Motor neuron (in vitro differentiated cells): Measurements from ENCODE around the gene ST3GAL2. TPM values are rescaled to one million over a fixed set of nuclear protein-coding genes. Genes with fewer than 3 reads are reported as not detected.

Source experiments
- ATAC-seq, 8 experiments: fragments of 200-7000 bp; cut with Tn5 transposase; replicated peaks in 6 of 8; 2 replicates each; pipeline ENCODE4 v1.8.0; 2021; ENCODE audit warnings: mild to moderate bottlenecking in 8 of 8, moderate library complexity in 8 of 8
- H3K27ac ChIP-seq, 2 donors: fragments of 250-450 bp; sonication (Bioruptor Pico); 2 replicates each; pipeline ENCODE4 v1.9.0; 2021; ENCODE audit warnings: antibody characterized with exemption in 2 of 2, mild to moderate bottlenecking in 2 of 2, moderate library complexity in 1 of 2
- H3K4me1 ChIP-seq, 2 donors: fragments of 250-450 bp; sonication (Bioruptor Pico); replicated peaks in 1 of 2; 2 replicates each; pipeline ENCODE4 v1.6.1; 2021; ENCODE audit warnings: antibody characterized with exemption in 2 of 2, mild to moderate bottlenecking in 2 of 2, moderate library complexity in 1 of 2
- H3K4me3 ChIP-seq, 5 donors: fragments of 250-450 bp; sonication (Bioruptor Pico); 2 replicates each; pipeline ENCODE4 v1.9.0; 2021; ENCODE audit warnings: antibody characterized with exemption in 5 of 5, mild to moderate bottlenecking in 5 of 5, moderate library complexity in 4 of 5
- WGBS, 10 experiments: fragments of 450-650 bp; shearing (Covaris generic); methylation state at CpG; one replicate each; pipeline ENCODE4 v1.0.0; 2022; 5-methylcytosine and 5-hydroxymethylcytosine counted together
- in situ Hi-C, 9 experiments: fragments of 400-800 bp; cut with MboI; loops; one replicate each; pipeline ENCODE4 v1.15.0; 2021; ENCODE audit warnings: low sequenced_read_pairs in 9 of 9, low pct_unique_long_range_greater_than_20kb in 2 of 9; ENCODE audit not compliant: unreplicated experiment in 9 of 9
- total RNA-seq, 8 experiments: library from RNA; unstranded; fragments of 300-600 nt; gene quantifications; 2 replicates each; pipeline versions ENCODE4 v1.2.3 to v1.2.4, GENCODE V29; 2022

Gene ST3GAL2
- total RNA-seq, 8 experiments from 2014 or later: 14.2 to 35.6 (median 22.0) TPM

DNA sequence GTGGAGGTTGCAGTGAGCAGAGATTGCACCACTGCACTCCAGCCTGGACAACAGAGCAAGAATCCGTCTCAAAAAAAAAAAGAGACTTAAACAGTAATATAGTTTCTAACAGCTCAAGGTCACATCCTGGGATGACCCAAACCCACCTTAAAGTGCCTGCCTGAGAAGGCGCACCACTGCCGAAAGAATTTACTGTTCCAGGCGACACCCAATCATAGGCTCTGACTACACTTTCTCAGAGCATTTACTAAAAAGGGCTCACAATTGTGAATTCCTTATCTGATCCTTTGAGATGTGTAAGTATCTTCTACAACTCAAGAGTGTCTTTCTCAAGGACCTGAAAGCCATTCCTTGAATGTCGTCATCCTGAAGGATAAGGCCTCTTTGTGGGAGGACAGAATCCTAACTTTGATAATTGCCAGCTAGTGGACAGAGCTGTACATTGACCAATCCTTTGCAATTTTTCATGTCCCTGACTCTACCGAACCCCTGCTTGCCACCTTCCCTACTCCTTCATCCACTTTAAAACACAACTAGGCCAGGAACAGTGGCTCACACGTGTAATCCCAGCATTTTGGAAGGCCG is 2.6 kb upstream of the ST3GAL2 start:
- H3K4me3 ChIP-seq: no peak overlapping the region
- WGBS, 10 experiments: 40 to 100% (median 90%) methylated on average over 1 to 8 of the region's 8 CpGs; no CpG with 5 or more reads in 2 of the 10 experiments
- peaks cover 13 to 21% of the 10 kb centered on the region in 2 donors for H3K4me1 ChIP-seq
- no peak for ATAC-seq
- in situ Hi-C loops: no loop called here
- no peak overlapping the region for H3K27ac ChIP-seq

DNA sequence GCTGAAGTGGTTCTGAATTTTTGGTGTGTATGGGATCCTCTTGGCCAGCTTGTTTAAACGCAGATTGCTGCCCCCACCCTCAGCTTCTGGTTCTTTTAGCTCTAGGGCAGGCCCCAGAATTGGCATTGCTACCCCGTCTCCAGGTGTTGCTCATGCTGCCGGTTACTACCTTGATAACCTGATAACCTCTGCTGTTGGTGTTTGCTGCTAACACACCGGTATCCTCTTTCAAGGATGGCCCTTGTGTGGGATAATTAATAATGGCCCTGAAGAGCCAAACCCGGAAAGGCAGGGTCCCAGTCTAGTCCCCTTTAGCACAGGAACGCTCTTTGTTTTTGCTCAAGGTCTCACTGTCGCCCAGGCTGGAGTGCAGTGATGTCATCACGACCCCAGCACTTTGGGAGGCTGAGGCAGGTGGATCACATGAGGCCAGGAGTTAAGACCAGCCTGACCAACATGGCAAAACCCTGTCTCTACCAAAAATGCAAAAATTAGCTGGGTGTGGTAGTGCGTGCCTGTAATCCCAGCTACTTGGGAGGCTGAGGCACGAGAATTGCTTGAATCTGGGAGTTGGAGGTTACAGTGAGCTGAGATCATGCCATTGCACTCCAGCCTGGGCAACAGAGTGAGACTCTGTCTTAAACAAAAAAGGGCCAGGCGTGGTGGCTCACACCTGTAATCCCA is 1.3 kb upstream of the ST3GAL2 start:
- H3K4me3 ChIP-seq: peak overlapping the region in 1 of 5 donors; percentile 53
- peaks cover 15 to 21% of the 10 kb centered on the region in 2 donors for H3K4me1 ChIP-seq
- 55 to 84% (median 74%) methylated on average over 2 to 9 of the region's 11 CpGs; no CpG with 5 or more reads in 2 of the 10 experiments for WGBS, 10 experiments
- in situ Hi-C loops: no loop called here
- no peak for ATAC-seq
- H3K27ac ChIP-seq: no peak overlapping the region

DNA sequence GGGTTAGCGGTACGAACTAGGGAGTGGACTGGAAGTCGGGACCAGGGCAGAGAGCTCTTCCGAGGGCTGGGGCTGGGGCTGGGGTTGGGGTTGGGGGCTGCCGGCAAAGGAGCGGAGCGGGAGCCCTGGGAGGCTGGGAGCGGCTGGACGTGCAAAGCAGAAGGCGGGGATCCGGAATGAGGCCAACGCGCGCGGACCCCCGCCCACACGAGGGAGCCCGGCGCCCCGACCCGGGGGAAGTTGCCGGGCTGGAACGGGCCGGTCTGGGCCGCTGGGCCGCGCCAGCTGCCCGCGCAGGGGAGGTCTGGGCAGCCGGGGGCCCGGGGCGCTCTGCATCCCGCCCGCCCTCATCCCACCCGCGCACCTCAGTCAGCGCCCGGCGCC is 323 bp downstream of the ST3GAL2 start:
- in situ Hi-C loops: no loop called here
- peak overlapping the region; percentile 44 to 67 for H3K27ac ChIP-seq
- ATAC-seq: peak in 4 of 8 experiments; percentile 58 to 64 (median 62)
- WGBS, 10 experiments: no CpG with 5 or more reads among the region's 39 CpGs
- H3K4me1 ChIP-seq: peaks cover 18 to 21% of the 10 kb centered on the region in 2 donors
- peak overlapping the region; percentile 48 to 97 (median 69) for H3K4me3 ChIP-seq

DNA sequence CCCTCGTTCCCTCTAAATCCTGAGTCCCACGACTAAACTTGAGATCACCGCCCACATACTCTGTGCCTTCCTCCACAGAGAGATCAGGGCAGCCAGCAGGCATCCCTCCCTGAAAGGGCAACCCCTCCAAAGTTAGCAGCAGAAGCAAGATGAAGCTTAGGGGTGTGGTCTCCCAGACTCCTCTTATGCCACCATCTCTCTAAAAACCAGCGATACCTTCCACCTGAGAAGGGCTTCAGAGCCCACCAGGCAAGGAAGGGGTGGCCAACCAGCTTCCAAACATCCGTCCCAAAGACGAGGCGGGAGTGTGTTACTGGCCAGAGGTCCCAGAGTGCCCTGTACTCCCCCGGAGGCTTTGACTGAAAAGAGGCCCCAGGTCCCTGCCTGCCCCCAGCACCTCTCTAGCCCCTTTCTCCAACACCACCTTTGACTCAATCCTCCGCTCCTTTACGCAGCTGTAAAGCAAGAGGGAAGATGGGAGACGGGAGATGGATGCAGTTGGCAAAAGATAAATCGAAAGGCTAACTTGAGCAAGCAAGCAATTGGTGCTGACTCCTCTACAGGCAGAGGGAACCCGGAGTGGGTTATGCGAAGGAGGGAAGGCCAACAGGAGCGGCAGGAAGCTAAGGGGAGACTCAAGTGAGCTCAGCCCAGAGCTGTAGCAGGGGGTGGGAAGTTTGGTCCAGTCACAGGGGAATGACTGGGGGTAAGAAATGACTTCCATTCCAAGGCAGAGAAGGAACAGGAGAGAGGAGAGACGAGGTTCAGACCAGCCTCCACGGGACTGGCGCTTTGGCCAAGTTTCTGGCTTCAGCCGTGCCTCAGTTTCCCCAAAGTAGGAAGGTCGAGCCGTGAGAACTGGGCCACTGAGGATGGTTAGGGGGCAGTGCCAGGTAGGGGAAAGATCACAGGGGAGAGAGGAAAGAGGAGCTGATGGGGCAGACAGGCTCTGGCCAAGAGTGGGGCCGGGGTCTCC is 1.0 kb downstream of the ST3GAL2 start:
- WGBS, 10 experiments: 0 to 30% (median 0%) methylated on average over 1 to 9 of the region's 22 CpGs; no CpG with 5 or more reads in 1 of the 10 experiments
- peaks cover 21 to 25% of the 10 kb centered on the region in 2 donors for H3K4me1 ChIP-seq
- ATAC-seq: peak in 2 of 8 experiments; percentile 2 to 4
- in situ Hi-C loops: no loop called here
- H3K4me3 ChIP-seq: peak overlapping the region; percentile 48 to 97 (median 69)
- no peak overlapping the region for H3K27ac ChIP-seq

DNA sequence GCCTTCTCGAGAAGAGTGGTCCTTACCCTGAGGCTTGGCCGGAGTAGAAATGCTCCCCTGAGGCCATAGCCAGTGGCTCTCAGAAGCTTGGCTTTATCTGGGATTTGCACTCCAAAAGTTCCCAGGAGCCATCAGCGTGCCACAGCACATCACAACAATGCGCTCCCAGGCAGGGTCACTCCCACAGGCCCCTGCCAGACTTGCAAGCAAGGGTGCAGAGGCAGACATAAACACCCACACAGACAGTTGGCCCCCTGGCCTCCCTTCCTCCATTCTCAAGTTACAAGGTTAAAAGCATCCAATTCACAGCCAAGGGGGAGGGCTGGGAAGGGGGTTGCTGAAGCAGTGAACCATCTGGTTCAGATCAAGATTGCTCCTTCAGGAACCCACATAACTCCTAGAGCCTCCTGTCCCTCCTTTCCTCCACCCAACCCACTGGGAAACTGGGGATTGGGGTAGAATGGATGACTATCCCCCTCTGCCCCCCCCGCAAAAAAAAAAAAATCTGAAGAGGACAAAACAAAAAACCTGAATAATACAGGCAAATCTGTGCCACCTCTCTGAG is 1.8 kb downstream of the ST3GAL2 start:
- no peak overlapping the region for H3K27ac ChIP-seq

DNA sequence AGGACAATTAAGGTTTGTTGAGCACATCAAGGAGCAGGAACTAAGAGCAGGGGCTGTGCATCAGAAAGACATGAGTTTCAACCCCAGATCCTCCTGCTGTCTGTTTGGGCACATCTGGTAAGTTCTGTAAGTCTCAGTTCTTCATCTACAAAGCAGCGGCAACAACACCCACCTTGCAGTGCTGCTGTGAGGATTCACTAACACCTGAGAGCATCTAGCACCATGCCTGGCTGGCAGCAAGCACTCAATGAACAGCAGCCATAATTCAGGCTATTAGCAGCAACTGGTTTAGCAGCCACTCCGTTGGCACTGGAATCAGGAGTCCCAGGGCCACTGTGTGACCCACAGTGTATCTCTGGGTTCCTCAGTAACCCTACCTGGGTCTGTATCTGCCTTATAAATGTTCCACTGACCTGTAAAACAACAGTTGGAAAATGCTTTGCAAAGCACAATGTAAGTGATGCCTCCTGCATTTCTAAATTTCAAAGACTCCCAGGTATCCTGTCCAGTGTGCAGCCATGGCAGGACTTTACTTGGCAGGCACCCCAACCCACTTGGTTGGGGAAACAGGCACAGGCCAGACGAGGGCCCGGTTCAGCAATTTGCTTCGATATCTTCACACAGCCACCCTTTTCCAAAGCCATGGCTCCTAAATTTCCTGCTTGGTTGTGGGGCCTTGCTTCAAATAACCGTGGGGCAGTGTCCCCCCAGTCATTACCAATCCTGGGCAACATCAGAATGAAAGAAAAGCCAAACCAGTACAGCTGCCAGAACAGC is 4.2 kb downstream of the ST3GAL2 start:
- in situ Hi-C loops: no loop called here
- no peak overlapping the region for H3K27ac ChIP-seq
- ATAC-seq: no peak
- WGBS, 10 experiments: 83 to 100% (median 100%) methylated on average over 1 to 3 of the region's 6 CpGs; no CpG with 5 or more reads in 3 of the 10 experiments
- no peak overlapping the region for H3K4me3 ChIP-seq
- H3K4me1 ChIP-seq: peaks cover 30 to 46% of the 10 kb centered on the region in 2 donors

More for the DNA sequence above, 1.8 kb downstream of the ST3GAL2 start:
- in situ Hi-C loops: no loop called here
- 0 to 60% (median 20%) methylated on average over 1 to 2 of the region's 5 CpGs; no CpG with 5 or more reads in 7 of the 10 experiments for whole genome bisulfite sequencing, 10 experiments
- H3K4me1 ChIP-seq: peaks cover 26 to 30% of the 10 kb centered on the region in 2 donors
- peak overlapping the region; percentile 48 to 97 (median 69) for H3K4me3 ChIP-seq
- ATAC-seq: peak in 2 of 8 experiments; percentile 1 to 12

DNA sequence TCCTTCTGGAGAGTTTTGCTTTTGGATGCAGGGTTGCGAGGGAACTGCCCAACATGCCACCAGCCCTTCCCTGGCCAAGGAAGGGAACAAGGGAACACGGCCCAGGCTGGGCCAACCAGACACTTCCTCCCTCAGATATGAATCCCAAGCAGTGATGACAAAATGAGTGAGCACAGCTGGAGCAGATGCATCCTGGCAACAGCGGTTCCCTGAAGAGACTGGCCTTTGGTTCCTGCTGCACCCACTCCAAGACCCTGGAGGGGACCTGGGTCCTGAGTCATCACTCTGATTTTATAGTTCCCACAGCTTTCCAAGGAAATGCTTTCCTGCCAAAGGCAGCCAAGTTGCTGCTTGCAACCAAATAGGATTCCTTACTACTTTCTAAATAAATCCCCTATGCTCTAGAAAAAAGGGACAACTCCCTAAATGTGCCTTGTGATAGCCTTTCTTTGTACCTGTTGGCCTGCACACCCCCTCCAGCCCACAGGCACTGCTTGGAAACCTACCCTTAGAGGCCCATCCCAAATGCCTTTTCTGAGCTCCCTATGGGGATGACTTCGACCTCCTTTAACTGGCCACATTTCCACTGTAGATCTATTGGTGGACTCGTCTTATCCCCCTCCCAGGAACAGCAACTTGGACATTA is 5.3 kb downstream of the ST3GAL2 start:
- peak in 2 of 8 experiments; percentile 8 to 11 for ATAC-seq
- WGBS, 10 experiments: 8 to 100% (median 57%) methylated on average over 1 to 4 of the region's 5 CpGs; no CpG with 5 or more reads in 1 of the 10 experiments
- in situ Hi-C loops: no loop called here
- Histone ChIP-seq H3K4me3 (no peak overlapping the region), H3K4me1 (peaks cover 36 to 52% of the 10 kb centered on the region in 2 donors), H3K27ac (no peak overlapping the region)

DNA sequence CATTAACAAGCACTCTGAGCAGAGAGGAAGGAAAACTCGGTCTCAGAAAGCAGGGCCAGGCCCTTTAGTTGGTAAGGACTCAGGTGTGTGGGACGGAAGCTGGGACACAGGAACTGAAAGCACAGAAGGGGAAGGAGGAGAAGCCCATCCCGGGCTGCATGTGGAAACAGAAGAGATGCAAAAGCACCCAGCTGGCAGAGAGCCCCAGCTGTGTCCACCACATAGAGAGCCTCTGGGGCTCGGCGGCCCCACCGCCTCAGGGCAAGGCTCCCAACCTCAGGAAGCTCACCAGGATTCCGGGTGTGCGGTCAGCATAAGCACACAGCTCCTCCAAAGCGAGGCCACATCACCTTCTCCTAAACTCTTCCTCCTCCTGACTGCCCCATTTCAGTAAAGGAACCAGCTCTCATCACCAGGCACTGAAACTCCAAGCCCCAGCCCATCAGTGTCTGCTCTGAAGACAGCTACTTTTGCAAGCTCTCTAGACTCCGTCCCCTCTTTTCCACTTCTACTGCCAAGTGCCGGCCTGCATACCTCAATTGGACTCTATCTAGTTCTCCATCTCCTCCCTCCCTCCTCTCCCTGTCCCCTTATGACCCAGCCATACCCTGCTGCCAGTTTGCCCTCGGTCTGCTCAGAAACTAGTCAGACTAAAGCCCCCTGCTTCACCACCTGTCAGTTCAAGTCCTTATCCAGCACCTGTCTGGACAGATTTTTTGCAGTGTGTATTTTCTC is 6.0 kb downstream of the ST3GAL2 start:
- H3K4me1 ChIP-seq: peaks cover 42 to 59% of the 10 kb centered on the region in 2 donors
- in situ Hi-C loops: no loop called here
- peak in 2 of 8 experiments; percentile 1 to 12 for ATAC-seq
- 0 to 84% (median 51%) methylated on average over 1 to 7 of the region's 12 CpGs; no CpG with 5 or more reads in 1 of the 10 experiments for WGBS, 10 experiments
- no peak overlapping the region for H3K4me3 ChIP-seq
- no peak overlapping the region for H3K27ac ChIP-seq

DNA sequence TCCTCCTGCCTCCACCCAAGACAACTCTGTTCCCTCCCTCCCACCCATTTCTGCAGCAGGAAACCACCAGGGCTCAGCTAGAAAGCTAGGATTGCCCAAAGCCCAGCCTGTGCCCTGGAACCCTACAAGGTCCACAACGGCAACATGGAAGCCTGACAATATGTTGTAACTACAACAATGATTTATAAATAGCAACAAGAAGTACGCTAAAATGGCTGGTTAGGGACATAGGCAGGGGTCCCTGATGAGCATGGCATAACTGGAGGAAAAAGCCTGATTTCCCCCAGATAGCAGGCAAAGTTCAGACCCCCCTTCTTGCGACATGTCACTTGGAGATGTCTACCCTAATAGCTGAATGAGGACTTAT is 6.6 kb downstream of the ST3GAL2 start:
- 78 to 100% (median 82%) methylated on average over 1 to 3 of the region's 3 CpGs; no CpG with 5 or more reads in 7 of the 10 experiments for WGBS, 10 experiments
- peaks cover 42 to 65% of the 10 kb centered on the region in 2 donors for H3K4me1 ChIP-seq
- in situ Hi-C loops: no loop called here
- ATAC-seq: no peak
- H3K4me3 ChIP-seq: no peak overlapping the region
- no peak overlapping the region for H3K27ac ChIP-seq

DNA sequence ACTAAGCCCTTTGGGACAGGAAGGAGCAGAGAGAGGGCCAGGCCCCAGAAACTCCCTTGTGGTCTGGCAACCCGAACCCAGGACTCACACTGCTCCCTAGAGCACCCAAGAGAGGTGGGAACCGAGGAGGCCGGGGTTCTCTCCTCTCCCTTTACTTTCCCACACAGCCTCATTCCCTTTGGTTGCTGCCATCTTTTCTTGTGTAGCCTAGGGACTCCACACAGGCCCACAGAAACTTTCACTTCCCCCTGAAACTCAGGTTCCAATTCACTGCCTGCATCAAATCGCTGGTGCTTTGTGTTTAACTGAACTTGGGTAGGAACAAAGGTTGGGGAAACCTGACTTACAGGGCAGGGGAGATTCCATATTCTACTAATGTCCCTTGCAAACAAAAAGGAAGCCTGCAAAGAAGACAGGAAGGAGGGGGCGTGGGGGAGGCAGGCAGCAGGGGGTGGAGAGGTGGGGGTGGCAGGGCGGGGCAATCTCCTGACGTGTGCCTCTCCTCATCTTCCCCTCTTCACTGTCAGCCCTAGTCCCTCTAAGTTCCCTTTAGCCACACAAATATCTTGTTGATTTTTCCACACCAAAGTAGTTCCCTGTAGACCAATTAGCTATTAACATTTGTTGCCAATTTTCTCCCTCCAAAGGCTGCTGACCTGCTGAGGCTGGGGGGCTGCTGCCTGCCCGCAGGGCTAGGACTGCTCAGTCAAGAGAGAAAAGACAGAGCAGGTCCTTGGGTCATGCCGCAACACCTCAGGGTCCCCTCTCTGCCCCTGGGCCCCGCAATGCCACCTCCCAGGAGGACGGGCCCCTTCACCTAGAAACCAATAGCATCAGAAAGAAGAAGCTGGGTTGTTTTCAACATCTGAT is 8.0 kb downstream of the ST3GAL2 start:
- H3K4me1 ChIP-seq: peaks cover 33 to 55% of the 10 kb centered on the region in 2 donors
- in situ Hi-C loops: no loop called here
- peak overlapping the region in 1 of 2 donors; percentile 71 for H3K27ac ChIP-seq
- H3K4me3 ChIP-seq: no peak overlapping the region
- WGBS, 10 experiments: 0 to 100% (median 54%) methylated on average over 1 to 5 of the region's 11 CpGs; no CpG with 5 or more reads in 2 of the 10 experiments
- ATAC-seq: no peak
